ENCODE data around the gene CASK.

The CASK gene, protein sequence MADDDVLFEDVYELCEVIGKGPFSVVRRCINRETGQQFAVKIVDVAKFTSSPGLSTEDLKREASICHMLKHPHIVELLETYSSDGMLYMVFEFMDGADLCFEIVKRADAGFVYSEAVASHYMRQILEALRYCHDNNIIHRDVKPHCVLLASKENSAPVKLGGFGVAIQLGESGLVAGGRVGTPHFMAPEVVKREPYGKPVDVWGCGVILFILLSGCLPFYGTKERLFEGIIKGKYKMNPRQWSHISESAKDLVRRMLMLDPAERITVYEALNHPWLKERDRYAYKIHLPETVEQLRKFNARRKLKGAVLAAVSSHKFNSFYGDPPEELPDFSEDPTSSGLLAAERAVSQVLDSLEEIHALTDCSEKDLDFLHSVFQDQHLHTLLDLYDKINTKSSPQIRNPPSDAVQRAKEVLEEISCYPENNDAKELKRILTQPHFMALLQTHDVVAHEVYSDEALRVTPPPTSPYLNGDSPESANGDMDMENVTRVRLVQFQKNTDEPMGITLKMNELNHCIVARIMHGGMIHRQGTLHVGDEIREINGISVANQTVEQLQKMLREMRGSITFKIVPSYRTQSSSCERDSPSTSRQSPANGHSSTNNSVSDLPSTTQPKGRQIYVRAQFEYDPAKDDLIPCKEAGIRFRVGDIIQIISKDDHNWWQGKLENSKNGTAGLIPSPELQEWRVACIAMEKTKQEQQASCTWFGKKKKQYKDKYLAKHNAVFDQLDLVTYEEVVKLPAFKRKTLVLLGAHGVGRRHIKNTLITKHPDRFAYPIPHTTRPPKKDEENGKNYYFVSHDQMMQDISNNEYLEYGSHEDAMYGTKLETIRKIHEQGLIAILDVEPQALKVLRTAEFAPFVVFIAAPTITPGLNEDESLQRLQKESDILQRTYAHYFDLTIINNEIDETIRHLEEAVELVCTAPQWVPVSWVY

GRCh38 chrX:41923211-41923977 is at the start of gene CASK:
Gene CASK (minus strand): TSS chrX:41923554. CDS start chrX:41922988, 566 bp downstream.
- TF ChIP-seq CTCF (conservative IDR thresholded peaks at IDR 0.05; ENCODE audit: low read length), result no peak
- peak; percentile 90 for DNase-seq (ENCODE audit: low read depth)
- peak within 1 kb of the TSS; percentile 75 for H3K4me3 ChIP-seq (ENCODE audit: low read length)

DNA sequence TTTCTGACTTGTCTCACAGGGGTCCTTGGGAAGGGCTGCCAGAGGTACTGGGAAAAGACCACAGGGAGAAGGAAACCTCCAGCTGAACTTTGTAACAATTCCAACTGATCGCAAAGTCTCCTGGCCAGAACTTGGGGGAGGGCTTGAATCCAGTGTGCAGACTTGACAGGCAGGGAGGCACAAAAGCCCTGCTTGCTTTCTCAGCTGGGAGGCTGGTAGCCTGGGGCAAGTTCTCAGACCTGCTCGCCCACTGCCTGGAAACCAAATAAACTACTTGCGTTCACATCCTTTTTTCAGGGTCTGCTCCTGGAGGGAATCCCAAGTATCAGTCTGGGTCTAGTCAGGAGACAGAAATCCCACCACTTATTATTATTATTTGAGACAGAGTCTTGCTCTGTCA is 48.0 kb upstream of the CASK start:
- no peak for TF ChIP-seq CTCF (conservative IDR thresholded peaks at IDR 0.05; ENCODE audit: low read length)
- DNase-seq (ENCODE audit: low read depth), result no peak
- no peak overlapping the region for H3K4me3 ChIP-seq (ENCODE audit: low read length)

- DNase-seq (ENCODE audit: low read depth), result no peak
- TF ChIP-seq CTCF (conservative IDR thresholded peaks at IDR 0.05; ENCODE audit: low read length), result no peak
- no peak overlapping the region for H3K4me3 ChIP-seq (ENCODE audit: low read length)
These were observed 47.1 kb upstream of the CASK start for GRCh38 chrX:41970419-41970818.

DNA sequence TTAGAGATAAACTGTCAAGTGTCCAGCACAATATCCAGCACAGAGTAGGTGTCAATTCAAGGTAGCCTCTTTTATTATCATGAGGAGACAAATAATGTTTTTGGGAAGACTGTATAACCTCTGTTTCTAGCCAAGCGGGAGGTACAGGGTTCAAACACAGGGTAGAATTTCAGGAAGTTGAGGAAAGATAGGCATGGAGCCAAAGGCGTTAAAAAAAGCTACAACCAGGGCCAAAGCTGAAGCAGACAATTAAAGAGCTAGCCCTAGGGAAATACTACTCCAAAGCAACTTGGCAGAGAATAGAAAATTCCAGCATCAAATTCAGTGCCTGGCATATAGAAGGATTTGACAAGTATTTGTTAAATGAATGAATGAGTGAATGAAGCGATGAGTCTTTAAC is 40.0 kb upstream of the CASK start:
- TF ChIP-seq CTCF (conservative IDR thresholded peaks at IDR 0.05; ENCODE audit: low read length), result no peak
- H3K4me3 ChIP-seq (ENCODE audit: low read length), result no peak overlapping the region
- DNase-seq (ENCODE audit: low read depth), result no peak

GRCh38 chrX:41960142-41960541 is 36.8 kb upstream of the CASK start:
- TF ChIP-seq CTCF (conservative IDR thresholded peaks at IDR 0.05; ENCODE audit: low read length), result no peak
- no peak overlapping the region for H3K4me3 ChIP-seq (ENCODE audit: low read length)
- no peak for DNase-seq (ENCODE audit: low read depth)

DNA sequence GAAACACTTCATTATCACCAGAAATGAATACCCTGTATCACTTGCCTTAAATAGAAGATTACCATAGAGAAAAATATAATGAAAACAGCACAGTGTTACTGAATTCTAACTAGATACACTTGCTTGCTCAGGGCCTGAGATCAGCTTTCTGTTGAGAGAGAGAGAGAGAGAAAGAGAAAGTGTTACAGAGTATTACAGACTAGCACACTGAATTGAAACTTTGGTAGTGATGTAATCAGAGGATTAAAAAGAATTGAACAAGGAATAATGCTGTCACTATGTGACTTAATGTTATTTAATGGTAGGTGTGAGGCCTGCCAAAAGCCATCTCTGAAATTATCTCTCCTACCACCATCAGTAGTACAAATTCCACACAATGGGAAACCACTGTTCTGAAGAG is 35.5 kb upstream of the CASK start:
- no peak for DNase-seq (ENCODE audit: low read depth)
- no peak overlapping the region for H3K4me3 ChIP-seq (ENCODE audit: low read length)
- TF ChIP-seq CTCF (conservative IDR thresholded peaks at IDR 0.05; ENCODE audit: low read length), result no peak
